ENCODE data around the gene HOXB6.

Gene HOXB6

DNA sequence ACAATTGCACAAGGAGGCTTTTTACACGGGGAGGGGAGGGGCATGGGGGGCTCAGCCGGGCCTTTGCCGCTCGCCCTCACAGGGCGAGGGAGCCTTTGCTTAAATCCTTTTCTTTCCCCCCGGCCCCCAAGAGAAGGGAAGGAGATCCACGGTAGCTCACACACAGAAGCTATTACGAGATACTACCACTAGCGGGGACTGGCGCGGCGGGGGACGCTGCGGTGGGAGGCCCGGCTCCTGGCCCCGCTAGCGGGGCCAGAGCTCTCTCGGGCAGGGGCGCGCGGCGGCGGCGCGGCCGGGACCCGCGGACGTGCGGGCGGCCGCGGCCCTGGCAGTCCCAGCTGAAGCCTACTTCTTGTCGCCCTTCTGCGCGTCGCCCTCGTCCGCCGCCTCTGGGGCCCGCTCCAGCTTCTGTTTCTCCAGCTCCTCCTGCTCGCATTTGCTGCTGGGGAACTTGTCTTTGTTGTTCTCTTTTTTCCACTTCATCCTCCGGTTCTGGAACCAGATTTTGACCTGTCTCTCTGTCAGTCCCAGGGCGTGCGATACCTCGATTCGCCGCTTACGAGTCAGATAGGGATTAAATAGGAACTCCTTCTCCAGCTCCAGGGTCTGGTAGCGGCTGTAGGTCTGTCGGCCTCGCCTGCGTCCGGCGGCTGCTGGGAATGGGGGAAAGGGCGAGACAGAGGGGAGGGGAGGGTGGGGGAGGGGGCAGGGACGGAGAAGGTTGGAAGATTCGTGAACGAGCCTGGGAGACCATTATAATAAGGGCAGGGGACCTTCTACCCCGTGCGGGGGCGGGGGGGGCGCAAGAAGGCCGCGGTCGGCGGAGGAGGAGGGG is 8.3 kb upstream of the HOXB6 start:
- in situ Hi-C loops (cut with HindIII; ENCODE audit: low sequenced_read_pairs), result no loop called here
- TF ChIP-seq, protein P1, sequence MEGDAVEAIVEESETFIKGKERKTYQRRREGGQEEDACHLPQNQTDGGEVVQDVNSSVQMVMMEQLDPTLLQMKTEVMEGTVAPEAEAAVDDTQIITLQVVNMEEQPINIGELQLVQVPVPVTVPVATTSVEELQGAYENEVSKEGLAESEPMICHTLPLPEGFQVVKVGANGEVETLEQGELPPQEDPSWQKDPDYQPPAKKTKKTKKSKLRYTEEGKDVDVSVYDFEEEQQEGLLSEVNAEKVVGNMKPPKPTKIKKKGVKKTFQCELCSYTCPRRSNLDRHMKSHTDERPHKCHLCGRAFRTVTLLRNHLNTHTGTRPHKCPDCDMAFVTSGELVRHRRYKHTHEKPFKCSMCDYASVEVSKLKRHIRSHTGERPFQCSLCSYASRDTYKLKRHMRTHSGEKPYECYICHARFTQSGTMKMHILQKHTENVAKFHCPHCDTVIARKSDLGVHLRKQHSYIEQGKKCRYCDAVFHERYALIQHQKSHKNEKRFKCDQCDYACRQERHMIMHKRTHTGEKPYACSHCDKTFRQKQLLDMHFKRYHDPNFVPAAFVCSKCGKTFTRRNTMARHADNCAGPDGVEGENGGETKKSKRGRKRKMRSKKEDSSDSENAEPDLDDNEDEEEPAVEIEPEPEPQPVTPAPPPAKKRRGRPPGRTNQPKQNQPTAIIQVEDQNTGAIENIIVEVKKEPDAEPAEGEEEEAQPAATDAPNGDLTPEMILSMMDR (IDR thresholded peaks at IDR 0.05; ENCODE audit: low read depth, low read length, missing control alignments), result peak; percentile 28
- no peak overlapping the region for H3K4me3 ChIP-seq (ENCODE audit: low read depth, low read length)
- no peak for DNase-seq (ENCODE audit: low read depth)

DNA sequence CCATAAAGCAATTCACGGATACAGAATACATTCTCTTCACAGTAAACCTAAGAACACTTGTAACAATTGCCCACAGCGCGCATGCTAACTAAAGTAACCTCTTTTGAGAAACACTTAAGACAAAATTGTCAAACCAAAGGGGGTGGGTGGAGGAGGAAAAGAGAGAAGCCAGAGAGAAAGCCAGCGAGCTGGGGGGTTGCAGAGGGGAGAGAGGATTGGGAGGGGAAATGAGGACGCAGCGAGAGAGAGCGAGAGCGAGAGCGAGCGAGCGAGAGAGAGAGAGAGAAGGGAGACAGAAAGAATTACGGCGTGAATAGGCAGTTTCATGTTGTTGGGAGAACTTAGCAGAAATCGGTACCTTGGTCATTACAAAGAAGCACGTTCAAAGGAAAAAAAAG is 7.7 kb upstream of the HOXB6 start:
- TF ChIP-seq, protein P1 (IDR thresholded peaks at IDR 0.05; ENCODE audit: low read depth, low read length, missing control alignments), result no peak
- no peak for DNase-seq (ENCODE audit: low read depth)
- in situ Hi-C loops (cut with HindIII; ENCODE audit: low sequenced_read_pairs), result no loop called here
- H3K4me3 ChIP-seq (ENCODE audit: low read depth, low read length), result no peak overlapping the region

DNA sequence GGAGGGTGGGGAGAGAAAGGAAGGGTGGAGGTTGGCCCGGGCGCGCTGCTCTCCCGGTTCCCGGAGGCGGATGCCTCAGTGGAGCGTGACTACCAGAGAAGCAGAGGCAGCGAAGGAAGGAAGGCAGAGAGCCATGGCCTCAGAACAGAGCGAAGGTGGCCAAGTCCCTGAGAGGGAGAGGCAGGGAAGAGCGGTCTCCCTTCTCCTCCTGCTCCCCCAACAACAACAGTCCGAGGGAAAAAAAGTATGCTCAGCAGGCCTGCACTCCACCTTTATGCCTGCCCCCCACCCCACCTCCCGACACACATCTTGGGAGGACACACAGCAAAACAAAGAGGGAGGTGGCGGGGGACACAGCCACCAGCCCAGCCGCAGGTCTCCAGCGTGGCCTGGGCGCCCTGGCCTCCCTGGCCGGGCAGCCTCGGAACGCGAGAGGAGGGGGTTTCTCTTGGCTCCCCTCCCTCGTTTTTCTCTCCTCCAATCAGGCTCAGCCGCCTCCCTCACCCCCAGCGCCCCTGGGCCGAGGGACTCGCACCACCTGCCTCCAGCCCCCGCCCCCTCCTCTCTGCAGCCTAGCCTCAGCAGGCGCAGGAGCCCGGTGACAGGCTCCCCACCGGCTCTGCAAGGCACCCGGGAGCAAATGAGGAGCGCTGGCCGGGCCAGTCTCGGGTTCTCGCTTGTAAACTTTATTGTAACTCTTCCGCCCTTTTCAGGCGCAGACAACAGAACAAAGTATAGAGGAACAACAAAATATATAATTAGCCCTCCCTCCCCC is 7.1 kb upstream of the HOXB6 start:
- DNase-seq (ENCODE audit: low read depth), result no peak
- in situ Hi-C loops (cut with HindIII; ENCODE audit: low sequenced_read_pairs), result no loop called here
- no peak overlapping the region for H3K4me3 ChIP-seq (ENCODE audit: low read depth, low read length)
- TF ChIP-seq, protein P1 (IDR thresholded peaks at IDR 0.05; ENCODE audit: low read depth, low read length, missing control alignments), result no peak

DNA sequence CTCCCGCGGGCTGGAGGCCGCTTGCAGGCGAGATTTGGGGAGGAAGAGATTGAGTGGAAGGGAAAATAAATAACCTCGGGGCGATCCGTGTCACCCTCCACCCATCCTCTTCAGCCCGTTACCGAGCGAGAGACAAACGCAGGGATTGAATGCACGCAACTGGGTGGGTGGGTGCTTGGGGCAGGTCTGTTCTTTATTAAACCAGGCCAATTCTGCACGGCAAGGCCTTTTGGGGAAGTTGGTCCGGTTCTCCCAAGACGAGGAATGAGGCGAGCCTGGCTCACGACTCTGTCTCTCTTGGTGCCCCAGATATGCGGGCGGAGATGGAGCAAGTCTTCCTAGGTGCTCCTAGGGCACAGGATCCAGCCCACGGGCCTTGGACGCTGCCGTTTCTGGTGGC is 6.4 kb upstream of the HOXB6 start:
- no peak for DNase-seq (ENCODE audit: low read depth)
- TF ChIP-seq, protein P1 (IDR thresholded peaks at IDR 0.05; ENCODE audit: low read depth, low read length, missing control alignments), result no peak
- in situ Hi-C loops (cut with HindIII; ENCODE audit: low sequenced_read_pairs), result no loop called here
- H3K4me3 ChIP-seq (ENCODE audit: low read depth, low read length), result no peak overlapping the region

DNA sequence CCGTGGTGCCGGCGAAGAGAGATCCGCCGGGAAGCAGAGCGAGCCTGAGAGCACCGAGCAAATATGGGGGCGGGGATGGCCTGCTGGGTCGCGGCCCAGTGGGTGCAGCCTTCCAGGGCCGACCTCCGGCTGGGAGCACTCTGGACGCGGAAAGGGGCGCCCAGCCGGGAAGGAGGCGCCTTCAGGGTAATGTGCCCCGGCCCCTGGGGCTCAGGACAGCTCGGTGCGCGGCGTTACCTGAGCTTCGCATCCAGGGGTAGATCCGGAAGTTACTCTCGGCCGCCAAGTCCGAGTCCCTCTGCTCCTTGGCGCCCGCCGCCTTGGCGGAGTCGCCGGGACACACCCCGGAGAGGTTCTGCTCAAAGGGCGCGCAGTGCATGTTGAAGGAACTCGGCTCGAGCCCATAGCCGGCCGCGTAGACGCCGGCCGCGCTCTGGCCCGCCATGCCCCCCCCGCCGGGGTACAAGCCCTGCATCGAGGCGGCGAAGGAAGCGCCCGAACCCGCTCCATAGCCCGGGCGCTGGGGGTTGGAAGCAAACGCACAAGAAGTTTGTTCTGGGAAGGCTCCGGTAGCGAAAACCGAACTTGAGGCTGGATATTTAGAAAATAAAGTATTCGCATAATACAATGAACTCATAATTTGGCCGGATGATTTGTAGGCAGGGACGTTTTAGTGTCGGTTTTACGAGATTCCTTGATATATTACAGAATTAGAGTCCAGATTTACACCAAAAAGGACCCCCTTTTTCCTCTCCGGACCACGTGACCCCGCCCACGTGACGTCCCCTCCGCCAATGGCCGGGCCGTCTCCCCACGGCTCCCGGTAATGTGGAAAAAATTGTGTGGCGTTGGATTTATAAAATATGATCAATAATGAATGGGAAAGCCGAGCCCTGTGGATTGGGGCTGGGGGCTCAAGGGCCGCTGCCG is 5.8 kb upstream of the HOXB6 start, which contains the start of gene HOXB7:
TSS of gene HOXB7 (minus strand) at position 736 of the 930 bp plus-strand sequence. CDS start at position 637, 99 bp downstream.
- in situ Hi-C loops (cut with HindIII; ENCODE audit: low sequenced_read_pairs), result no loop called here
- TF ChIP-seq, protein P1 (IDR thresholded peaks at IDR 0.05; ENCODE audit: low read depth, low read length, missing control alignments), result no peak
- DNase-seq (ENCODE audit: low read depth), result no peak
- H3K4me3 ChIP-seq (ENCODE audit: low read depth, low read length), result peak within 1 kb of the TSS; percentile 26
